ENCODE results near the gene CLTCL1. TPM values are rescaled to one million over a fixed set of nuclear protein-coding genes. Genes with fewer than 3 reads are reported as not detected.

CLTCL1 gene
- total RNA-seq, 1 experiment from 2014 or later, result 0.18 TPM

- no peak for DNase-seq (ENCODE audit: low spot score)
These were observed 140.0 kb downstream of the CLTCL1 start for GRCh38 chr22:19151329-19152191.

- DNase-seq (ENCODE audit: low spot score), result no peak
These were observed 140.8 kb downstream of the CLTCL1 start for GRCh38 chr22:19150482-19151328.

- no peak for DNase-seq (ENCODE audit: low spot score)
These were observed 141.5 kb downstream of the CLTCL1 start, which contains the start of gene GSC2 for GRCh38 chr22:19149991-19150390. TSS of gene GSC2 (minus strand) at chr22:19150292. CDS start at chr22:19150283, 9 bp downstream.

GRCh38 chr22:19149047-19149883, 142.3 kb downstream of the CLTCL1 start:
- DNase-seq (ENCODE audit: low spot score), result no peak

- DNase-seq (ENCODE audit: low spot score), result no peak
These were observed 143.0 kb downstream of the CLTCL1 start for GRCh38 chr22:19148417-19149046.

- no peak for DNase-seq (ENCODE audit: low spot score)
These were observed 144.2 kb downstream of the CLTCL1 start for GRCh38 chr22:19147195-19147780.

GRCh38 chr22:19146215-19146968, 145.1 kb downstream of the CLTCL1 start:
- DNase-seq (ENCODE audit: low spot score), result peak; percentile 22

- DNase-seq (ENCODE audit: low spot score), result peak; percentile 22
These were observed 147.5 kb downstream of the CLTCL1 start for GRCh38 chr22:19143967-19144400.

GRCh38 chr22:19143212-19143611, 148.3 kb downstream of the CLTCL1 start:
- DNase-seq (ENCODE audit: low spot score), result no peak

- DNase-seq (ENCODE audit: low spot score), result no peak
These were observed 149.1 kb downstream of the CLTCL1 start for GRCh38 chr22:19142394-19142793.

GRCh38 chr22:19139974-19140373, 151.5 kb downstream of the CLTCL1 start:
- DNase-seq (ENCODE audit: low spot score), result no peak

GRCh38 chr22:19139001-19139356, 152.5 kb downstream of the CLTCL1 start:
- DNase-seq (ENCODE audit: low spot score), result no peak

- no peak for DNase-seq (ENCODE audit: low spot score)
These were observed 153.1 kb downstream of the CLTCL1 start for GRCh38 chr22:19138217-19139000.

- DNase-seq (ENCODE audit: low spot score), result no peak
These were observed 153.9 kb downstream of the CLTCL1 start for GRCh38 chr22:19137384-19138216.

GRCh38 chr22:19136915-19137314, 154.6 kb downstream of the CLTCL1 start:
- DNase-seq (ENCODE audit: low spot score), result no peak

- no peak for DNase-seq (ENCODE audit: low spot score)
These were observed 156.6 kb downstream of the CLTCL1 start for GRCh38 chr22:19134874-19135273.

- no peak for DNase-seq (ENCODE audit: low spot score)
These were observed 157.2 kb downstream of the CLTCL1 start for GRCh38 chr22:19134176-19134831.

- DNase-seq (ENCODE audit: low spot score), result no peak
These were observed 158.0 kb downstream of the CLTCL1 start for GRCh38 chr22:19133561-19133960.

Data from HT-29 (cell line).